Myocyte (in vitro differentiated cells): Measurements from ENCODE around the gene UBE2V1. TPM values are rescaled to one million over a fixed set of nuclear protein-coding genes. Genes with fewer than 3 reads are reported as not detected.
"Not testable (repeated sequence)": the region's sequence is repeated elsewhere in the genome, so short reads cannot be mapped to it uniquely, and the experiment has no call there.

Source experiments
- DNase-seq: peaks from one replicate; pipeline ENCODE4 v3.0.0-alpha.2; 2012; ENCODE audit warnings: low read depth
- polyA plus RNA-seq: library from polyadenylated mRNA; unstranded; fragments of >200 nt; gene quantifications from one replicate; pipeline ENCODE4 v1.2.1, GENCODE V29; 2012; ENCODE audit warnings: missing spikeins
- total RNA-seq: library from RNA; depleted of rRNA; stranded (reverse); fragments of >200 nt; gene quantifications from 2 replicates; pipeline ENCODE4 v1.2.3, GENCODE V29; 2014

Gene UBE2V1
- total RNA-seq = 86.8 and 96.8 TPM in 2 replicates
- 118 TPM for polyA plus RNA-seq

DNA sequence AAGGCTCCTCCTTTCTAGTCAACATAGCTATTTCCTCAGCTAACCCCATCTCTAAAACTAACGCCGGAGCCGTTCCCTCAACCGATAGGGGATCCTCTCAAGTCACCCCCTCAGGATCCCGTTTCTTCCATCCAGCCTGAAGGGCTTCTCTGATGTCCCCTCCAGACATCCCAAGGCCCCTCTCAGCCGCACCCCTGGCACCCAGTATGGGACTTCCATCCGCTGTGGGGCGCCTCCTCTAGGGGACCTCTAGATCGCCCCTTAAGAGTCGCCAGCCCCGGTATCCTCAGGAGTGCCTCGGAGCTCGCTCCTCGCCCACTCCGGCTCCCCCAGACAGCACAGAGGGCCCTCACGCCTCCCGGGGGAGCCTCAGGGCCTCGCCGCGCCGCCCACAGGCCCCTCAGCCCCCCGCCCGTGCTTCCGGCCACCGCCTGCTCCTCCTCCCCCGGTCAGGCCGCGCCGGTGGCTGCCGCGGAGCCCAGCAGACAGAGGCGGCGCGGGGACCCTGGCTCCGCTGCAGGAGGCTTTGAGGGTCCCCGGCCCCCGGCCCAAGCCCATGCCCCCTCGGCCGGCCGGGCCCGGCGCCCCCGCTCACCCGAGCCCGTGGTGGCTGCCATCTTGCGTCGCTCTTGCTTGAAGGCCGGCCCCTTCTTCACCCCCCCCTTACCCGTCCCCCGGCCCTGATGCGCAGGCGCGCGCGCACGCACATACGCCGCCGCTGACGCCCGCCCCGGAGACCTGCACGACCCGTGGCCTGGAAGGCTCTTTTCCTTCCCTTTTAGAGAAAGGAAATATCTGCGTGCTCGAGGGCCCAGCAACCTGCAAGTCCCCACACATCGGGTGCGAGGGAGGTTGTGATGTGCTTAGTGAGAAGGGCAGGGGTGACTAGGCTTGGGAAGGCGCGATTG lies at the start of gene UBE2V1:
UBE2V1 (minus strand) TSS at position 639 of the 908 bp plus-strand sequence; CDS start at position 617, 22 bp downstream.
- DNase-seq = peak; percentile 86

DNA sequence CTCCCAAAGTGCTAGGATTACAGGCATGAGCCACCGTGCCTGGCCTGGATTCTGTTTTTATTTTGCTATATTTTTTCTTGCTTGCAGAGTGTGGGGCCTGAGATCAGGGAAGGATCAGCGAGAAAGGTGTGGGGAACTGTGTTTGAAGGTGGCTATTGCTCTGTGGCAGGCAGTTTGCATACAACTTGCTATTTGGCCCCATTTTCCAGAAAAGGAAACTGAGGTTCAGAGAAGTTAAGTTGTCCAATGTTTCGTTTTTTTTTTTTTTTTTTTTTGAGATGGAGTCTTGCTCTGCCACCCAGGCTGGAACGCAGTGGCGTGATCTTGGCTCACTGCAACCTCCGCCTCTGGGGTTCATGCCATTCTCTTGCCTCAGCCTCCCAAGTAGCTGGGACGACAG lies 48.5 kb upstream of the UBE2V1 start:
- not testable (repeated sequence) for DNase-seq

DNA sequence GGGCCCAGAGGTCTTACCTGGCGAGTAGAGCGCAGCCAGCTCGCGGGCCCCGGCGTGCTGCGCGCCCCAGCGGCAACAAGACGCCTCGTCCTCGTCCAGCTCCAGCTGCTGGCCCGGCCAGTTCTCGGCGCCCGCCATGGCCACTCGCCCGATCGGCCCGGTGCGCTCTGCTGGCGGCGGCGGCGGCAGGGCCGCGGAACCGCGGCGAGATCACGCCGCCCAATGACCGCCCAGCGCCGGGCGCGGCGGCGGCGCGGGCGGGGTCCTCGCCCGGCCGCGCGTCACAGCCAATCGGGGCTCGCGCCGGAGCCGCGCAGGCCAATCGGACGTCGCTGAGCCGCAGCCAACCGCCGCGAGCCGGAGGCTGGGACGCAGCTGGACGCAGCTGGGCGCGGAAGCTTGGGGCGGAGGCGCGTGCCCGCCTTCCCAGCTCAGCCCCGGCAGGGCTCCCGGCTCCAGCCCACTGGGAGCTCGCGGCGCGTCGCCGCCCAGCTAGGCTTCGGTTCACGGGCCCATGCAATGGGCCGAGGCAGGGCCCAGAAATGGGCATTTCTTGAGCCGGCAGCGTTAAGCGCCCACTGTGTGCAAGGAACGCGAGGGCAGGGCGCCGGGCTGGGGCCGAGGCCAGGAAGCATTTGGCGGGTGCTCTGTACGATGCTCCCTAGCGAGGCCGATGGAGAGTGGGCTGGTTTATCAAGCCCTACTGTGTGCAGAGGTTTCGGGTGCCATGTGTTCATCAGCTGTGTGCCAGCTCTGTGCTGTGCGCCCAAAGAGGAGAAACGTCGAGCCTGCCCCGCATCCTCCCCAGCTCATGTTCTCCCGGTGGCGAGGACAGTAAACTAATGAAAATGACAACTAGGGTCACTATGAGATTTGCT lies 40.8 kb upstream of the UBE2V1 start, which contains the start of gene PEDS1:
PEDS1 (minus strand) TSS at position 224 of the 878 bp plus-strand sequence; CDS start at position 138, 86 bp downstream.
- peak; percentile 92 for DNase-seq

DNA sequence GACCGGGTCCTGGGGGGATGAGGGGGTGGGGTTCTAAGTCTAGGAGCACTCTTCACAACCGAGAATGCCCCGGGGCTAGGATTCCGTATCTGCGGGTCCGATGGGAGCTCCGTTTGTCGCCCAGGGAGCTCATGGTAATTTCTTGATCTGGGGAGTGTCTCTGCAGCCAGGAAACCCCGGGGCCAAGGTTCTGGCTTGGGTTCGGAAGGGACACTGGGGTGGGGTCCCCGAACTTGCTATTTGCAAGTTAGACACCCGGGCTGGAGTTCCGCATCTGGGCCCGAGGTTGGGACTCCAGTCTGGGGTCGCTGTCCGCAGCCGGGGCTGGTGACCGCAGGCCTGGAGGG lies 40.2 kb upstream of the UBE2V1 start:
- no peak for DNase-seq

DNA sequence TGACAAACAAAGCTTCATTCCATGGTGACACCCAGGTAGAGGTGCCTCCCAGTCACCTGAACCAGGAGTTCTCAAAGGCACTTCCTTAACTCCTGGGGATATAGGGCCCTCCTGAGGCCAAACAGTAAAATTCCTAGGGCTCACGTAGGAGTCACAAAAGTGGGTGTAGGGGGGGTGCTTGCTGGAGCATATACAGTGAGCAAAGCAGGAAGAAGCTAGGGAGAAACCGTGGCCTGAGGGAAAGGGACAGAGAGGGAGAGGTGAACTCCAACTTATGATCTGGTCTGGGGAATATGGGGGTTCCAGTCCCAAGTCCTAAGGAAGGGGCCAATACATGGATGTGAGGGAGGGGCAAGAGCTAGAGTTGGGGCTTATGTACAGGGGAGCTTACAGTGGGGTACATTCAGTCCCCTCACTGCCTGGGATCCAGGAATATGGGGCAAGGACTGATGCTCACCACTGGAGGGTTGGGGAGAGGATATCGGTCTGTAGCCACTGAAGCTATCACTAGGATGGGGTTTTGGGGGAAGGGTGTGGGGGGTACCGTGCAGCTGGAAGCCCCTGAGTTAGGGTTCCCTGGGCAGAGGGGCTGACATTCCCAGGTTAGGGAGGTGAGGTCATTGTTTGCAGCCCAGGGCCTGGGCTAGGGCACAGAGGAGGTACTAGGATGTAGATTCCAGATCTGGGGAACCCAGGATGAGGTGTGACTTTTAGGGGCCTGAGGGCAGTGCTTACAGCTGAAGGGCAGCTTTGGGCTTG lies 39.6 kb upstream of the UBE2V1 start:
- no peak for DNase-seq

GRCh38 chr20:50151034-50151743 lies 38.2 kb upstream of the UBE2V1 start:
- no peak for DNase-seq

GRCh38 chr20:50149481-50150254 lies 36.7 kb upstream of the UBE2V1 start:
- peak; percentile 85 for DNase-seq

DNA sequence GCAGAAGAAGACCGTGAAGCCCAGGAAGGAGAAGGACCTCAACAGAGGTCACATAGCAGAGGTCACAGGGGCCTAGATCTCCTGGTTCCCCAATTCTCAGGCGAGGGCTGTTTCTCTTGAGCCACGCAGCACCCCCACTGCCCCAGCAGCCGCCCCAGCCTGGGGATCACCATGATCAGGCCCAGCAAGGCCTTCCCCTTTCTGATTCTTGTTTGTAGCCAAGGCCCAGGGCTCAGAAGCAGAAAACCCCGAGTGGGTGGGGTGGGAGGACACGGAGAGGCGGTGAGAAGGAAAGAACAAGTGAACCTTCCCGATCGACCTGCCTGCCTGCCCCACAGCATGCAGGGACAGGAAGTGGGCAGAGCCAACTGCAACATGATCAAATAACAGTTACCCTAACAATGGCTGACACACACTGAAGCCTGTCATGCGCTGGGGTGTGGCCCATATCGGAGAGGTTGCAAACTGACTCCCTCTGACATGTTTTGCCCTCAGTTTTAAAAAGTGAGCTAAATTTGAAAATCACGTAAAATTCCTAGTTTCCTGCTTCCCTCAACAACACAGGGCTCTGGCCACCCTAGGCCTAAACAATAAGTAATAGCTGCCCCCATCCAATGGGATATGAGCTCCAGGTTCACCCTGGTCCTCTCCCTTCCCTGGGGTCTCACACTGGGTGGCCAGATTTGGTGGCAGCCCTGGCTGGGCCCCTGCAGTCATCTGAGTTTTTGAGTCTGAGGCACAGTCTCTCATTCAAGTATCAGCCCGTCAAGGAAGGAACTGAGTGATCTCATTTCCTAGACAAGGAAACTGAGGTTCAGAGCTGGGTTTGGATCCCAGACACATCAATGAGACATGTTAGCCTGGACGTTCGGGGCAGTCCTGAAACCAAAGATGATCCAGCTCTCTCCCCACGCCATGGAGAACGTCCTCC lies 34.0 kb upstream of the UBE2V1 start:
- peak; percentile 57 for DNase-seq

- DNase-seq = no peak
Observed at GRCh38 chr20:50146214-50146613, 33.3 kb upstream of the UBE2V1 start.

DNA sequence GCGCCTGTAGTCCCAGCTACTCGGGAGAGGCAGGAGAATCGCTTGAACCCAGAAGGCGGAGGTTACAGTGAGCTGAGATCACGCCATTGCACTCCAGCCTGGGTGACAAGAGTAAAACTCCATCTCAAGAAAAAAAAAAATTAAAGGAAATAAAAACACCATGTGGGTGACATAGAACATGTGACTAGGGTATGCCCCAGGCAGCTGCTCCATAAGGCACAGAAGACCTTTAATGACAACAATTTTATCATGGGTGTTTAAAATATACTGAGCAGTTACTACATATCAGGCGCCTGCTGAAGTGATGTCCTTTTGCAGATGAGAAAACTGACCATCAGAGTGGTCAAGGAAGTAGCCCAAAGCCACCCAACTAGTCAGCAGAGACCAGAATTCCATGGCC lies 32.6 kb upstream of the UBE2V1 start:
- no peak for DNase-seq

DNA sequence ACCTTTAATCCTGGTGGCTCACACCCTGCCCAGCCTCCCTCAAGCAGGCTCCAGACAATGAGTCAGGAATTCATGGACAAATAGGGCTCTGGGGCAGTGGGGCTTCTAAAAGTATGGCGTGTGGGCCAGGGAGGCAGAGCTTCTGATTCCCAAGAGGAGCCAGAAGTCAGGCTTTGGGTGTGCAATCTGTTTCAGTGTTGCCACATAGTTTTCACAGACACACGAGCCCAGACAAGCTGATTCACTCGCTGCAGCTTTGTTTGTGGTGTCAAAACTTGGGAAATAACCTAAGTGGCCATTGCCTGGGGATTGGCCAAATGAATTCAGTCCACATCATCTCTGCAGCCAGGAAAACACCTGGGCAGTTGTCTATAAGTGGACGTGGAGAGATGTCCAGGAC lies 31.4 kb upstream of the UBE2V1 start:
- DNase-seq = peak; percentile 81

DNA sequence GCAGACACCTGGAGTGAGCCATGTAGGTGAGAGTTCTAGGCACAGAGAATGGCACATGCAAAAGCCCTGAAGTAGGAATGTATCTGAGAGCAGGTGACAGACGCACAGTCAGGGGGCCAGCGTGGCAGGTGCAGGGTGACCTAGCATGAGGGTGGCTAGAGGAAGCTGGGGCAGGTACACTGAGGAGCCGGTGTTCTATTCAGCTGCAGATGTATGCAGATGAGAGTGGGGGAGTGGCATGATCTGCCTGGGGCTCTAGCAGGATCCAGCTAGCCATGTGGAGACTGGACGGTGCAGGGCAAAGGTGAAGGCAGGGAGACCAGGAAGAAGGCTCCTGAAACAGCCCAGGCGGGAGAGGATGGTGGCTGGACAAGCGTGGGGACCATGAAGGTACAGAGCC lies 29.9 kb upstream of the UBE2V1 start:
- DNase-seq = no peak

- no peak for DNase-seq
Observed at GRCh38 chr20:50141811-50142561, 29.0 kb upstream of the UBE2V1 start.

GRCh38 chr20:50141018-50141675 lies 28.2 kb upstream of the UBE2V1 start:
- no peak for DNase-seq

DNA sequence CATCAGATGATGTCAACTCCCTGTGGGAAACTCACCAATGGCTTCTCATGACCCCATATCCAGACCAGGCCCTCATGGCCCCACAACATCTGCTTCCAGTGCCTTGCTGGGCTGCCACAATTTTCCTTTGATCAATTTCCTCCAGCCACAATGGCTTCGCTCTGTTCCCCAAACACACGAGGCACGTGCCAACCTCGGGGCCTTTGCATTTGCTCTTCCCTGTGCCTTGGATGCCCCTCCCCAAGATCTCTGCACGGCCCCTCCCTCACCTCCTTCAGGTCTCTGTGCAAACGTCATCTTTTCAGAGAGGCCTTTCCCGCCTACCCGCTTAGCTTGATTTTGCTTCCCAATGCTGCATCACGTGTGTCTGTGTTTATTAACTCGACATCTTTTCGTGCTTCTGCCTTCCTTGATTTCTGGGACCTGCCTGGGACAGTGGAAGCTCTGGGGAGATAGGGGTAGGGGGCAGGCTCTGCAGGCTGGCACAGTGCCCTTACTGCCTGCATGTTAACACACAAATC lies 27.4 kb upstream of the UBE2V1 start:
- DNase-seq = no peak

GRCh38 chr20:50138479-50139393 lies 25.8 kb upstream of the UBE2V1 start:
- peak; percentile 61 for DNase-seq
